ENCODE measurements around the gene ATG4B. TPM values are rescaled to one million over a fixed set of nuclear protein-coding genes. Genes with fewer than 3 reads are reported as not detected.
A peak's percentile ranks its signal among the peaks of the same experiment; 100 is the strongest.

Gene ATG4B
- total and polyA plus RNA-seq, 2 donors (not counting 3 experiments of a cell fraction or from before 2014, with no cell fraction given): 83.6 to 113 TPM

- Histone ChIP-seq H3K9me3 (replicated peaks; ENCODE audit: control insufficient read depth, insufficient read depth, low read length) (no peaks in the 10 kb centered on the region), H3K9ac (replicated peaks; ENCODE audit: extremely low read depth, insufficient read depth, low read length) (no peak overlapping the region), H3K4me1 (ENCODE audit: control insufficient read depth, extremely low read depth, insufficient read depth, low read length) (peaks cover 15% of the 10 kb centered on the region), H3K4me2 (ENCODE audit: insufficient read depth, low read length) (no peak overlapping the region), H2AFZ (ENCODE audit: low read depth, low read length) (no peak overlapping the region), H3K4me3 (replicated peaks in 1 of 3; ENCODE audit: insufficient read depth in 1 of 3, low read depth in 1 of 3, low read length in 3 of 3) (no peak overlapping the region), H3K36me3 (ENCODE audit: control insufficient read depth in 2 of 2, extremely low read depth in 1 of 2, insufficient read depth in 2 of 2, low read length in 2 of 2) (peaks cover 4 to 26% of the 10 kb centered on the region in 2 experiments), H3K27me3 (ENCODE audit: control insufficient read depth in 2 of 2, insufficient read depth in 2 of 2, low read length in 2 of 2) (no peaks in the 10 kb centered on the region), H3K27ac (ENCODE audit: insufficient read depth, low read depth, low read length) (peak overlapping the region; percentile 41), H3K9me1 (replicated peaks; ENCODE audit: control insufficient read depth, extremely low read depth, insufficient read depth, low read length) (no peaks in the 10 kb centered on the region), H3K79me2 (ENCODE audit: control insufficient read depth, insufficient read depth, low read length) (peaks cover 26% of the 10 kb centered on the region), H4K20me1 (replicated peaks; ENCODE audit: control insufficient read depth, extremely low read depth, insufficient read depth, low read length) (no peaks in the 10 kb centered on the region)
- POLR2A ChIA-PET: no interaction called here
- dilution Hi-C loops (cut with MboI; ENCODE audit: extremely low pct_ligation_motif_present, low sequenced_read_pairs): no loop called here
- intact Hi-C loops (cut with micrococcal nuclease): no loop called here
- BruUV-seq (replicated peaks): no TSS peak
- DNase-seq (ENCODE audit: low read depth, low spot score) (peak; percentile 52), FAIRE-seq (peak; percentile 87)
- CTCF ChIA-PET: interaction anchor here (1.6 to 2.2 kb wide), 2 partner anchors 15 to 22 kb away, joined by 5 to 8 read pairs; no protein-coding TSS in a partner anchor
- TF ChIP-seq POLR2AphosphoS5 (IDR thresholded peaks at IDR 0.05; ENCODE audit: insufficient read depth, low read depth, low read length): peak; percentile 31
- TF ChIP-seq GATA2 (IDR thresholded peaks at IDR 0.05; ENCODE audit: insufficient read depth, insufficient read length, low read depth, low read length): no peak
- peak; percentile 68 for TF ChIP-seq FOS (IDR thresholded peaks at IDR 0.05; ENCODE audit: borderline replicate concordance, insufficient read depth, low read length)
- no peak for TF ChIP-seq EZH2 (IDR thresholded peaks at IDR 0.05; ENCODE audit: borderline replicate concordance, low read depth, low read length, severe bottlenecking)
- no peak for TF ChIP-seq CTCF (IDR thresholded peaks at IDR 0.05; ENCODE audit: extremely low read depth in 1 of 2, insufficient read depth in 1 of 2, low read depth in 1 of 2, low read length in 2 of 2)
- peak; percentile 50 for TF ChIP-seq JUN (IDR thresholded peaks at IDR 0.05; ENCODE audit: borderline replicate concordance, insufficient read depth, insufficient read length, low read depth)
- TF ChIP-seq MAX (IDR thresholded peaks at IDR 0.05; ENCODE audit: insufficient read depth, insufficient read length): no peak
- no peak for TF ChIP-seq POLR2A (IDR thresholded peaks at IDR 0.05; ENCODE audit: low read depth, low read length)
- TF ChIP-seq MYC (IDR thresholded peaks at IDR 0.05; ENCODE audit: low read depth, low read length): no peak
Measured at GRCh38 chr2:241680827-241681599, 43.5 kb downstream of the ATG4B start.
